Measurements from ENCODE around the gene LRRK1.

Gene LRRK1

GRCh38 chr15:101101676-101102075, 182.5 kb downstream of the LRRK1 start:
- Histone ChIP-seq H4K20me1 (ENCODE audit: control insufficient read depth, insufficient read depth, low read depth, low read length) (no peaks in the 10 kb centered on the region), H3K9me2 (replicated peaks; ENCODE audit: control insufficient read depth, low read length) (no peaks in the 10 kb centered on the region), H3K27ac (ENCODE audit: low read depth, low read length) (no peak overlapping the region), H3F3A (ENCODE audit: control insufficient read depth, insufficient read depth) (no peaks in the 10 kb centered on the region), H3K36me3 (ENCODE audit: control insufficient read depth, low read length) (no peaks in the 10 kb centered on the region), H3K4me1 (ENCODE audit: control insufficient read depth, low read length) (no peaks in the 10 kb centered on the region), H3K9me3 (ENCODE audit: control insufficient read depth, insufficient read depth, low read length) (peaks cover 8% of the 10 kb centered on the region; the same call in 1 of the 2 replicates), H3K27me3 (ENCODE audit: control insufficient read depth, low read length) (no peaks in the 10 kb centered on the region; the same call in 1 of the 2 replicates), H3K4me2 (ENCODE audit: low read length) (no peak overlapping the region), H3K4me3 (ENCODE audit: low read length) (no peak overlapping the region), H3K79me2 (ENCODE audit: control insufficient read depth, low read length) (no peaks in the 10 kb centered on the region)
- no peak for TF ChIP-seq CTCF (IDR thresholded peaks at IDR 0.05; ENCODE audit: low read depth, low read length, poor library complexity, severe bottlenecking)
- no peak for TF ChIP-seq EZH2phosphoT487 (IDR thresholded peaks at IDR 0.05; ENCODE audit: borderline replicate concordance, low read length)

GRCh38 chr15:101102746-101103145, 183.6 kb downstream of the LRRK1 start:
- Histone ChIP-seq H3K27ac (ENCODE audit: low read depth, low read length) (no peak overlapping the region), H3F3A (ENCODE audit: control insufficient read depth, insufficient read depth) (no peaks in the 10 kb centered on the region), H3K9me3 (ENCODE audit: control insufficient read depth, insufficient read depth, low read length) (peaks cover 8% of the 10 kb centered on the region; the same call in 1 of the 2 replicates), H3K9me2 (replicated peaks; ENCODE audit: control insufficient read depth, low read length) (no peaks in the 10 kb centered on the region), H3K27me3 (ENCODE audit: control insufficient read depth, low read length) (no peaks in the 10 kb centered on the region), H3K4me3 (ENCODE audit: low read length) (no peak overlapping the region), H3K79me2 (ENCODE audit: control insufficient read depth, low read length) (no peaks in the 10 kb centered on the region), H3K4me1 (ENCODE audit: control insufficient read depth, low read length) (no peaks in the 10 kb centered on the region), H3K36me3 (ENCODE audit: control insufficient read depth, low read length) (no peaks in the 10 kb centered on the region), H3K4me2 (ENCODE audit: low read length) (no peak overlapping the region), H4K20me1 (ENCODE audit: control insufficient read depth, insufficient read depth, low read depth, low read length) (no peaks in the 10 kb centered on the region)
- TF ChIP-seq CTCF (IDR thresholded peaks at IDR 0.05; ENCODE audit: low read depth, low read length, poor library complexity, severe bottlenecking), result no peak
- no peak for TF ChIP-seq EZH2phosphoT487 (IDR thresholded peaks at IDR 0.05; ENCODE audit: borderline replicate concordance, low read length)

GRCh38 chr15:101103598-101103997, 184.4 kb downstream of the LRRK1 start:
- Histone ChIP-seq H3K4me2 (ENCODE audit: low read length) (no peak overlapping the region), H3K27me3 (ENCODE audit: control insufficient read depth, low read length) (no peaks in the 10 kb centered on the region), H3K9me2 (replicated peaks; ENCODE audit: control insufficient read depth, low read length) (no peaks in the 10 kb centered on the region), H3K36me3 (ENCODE audit: control insufficient read depth, low read length) (no peaks in the 10 kb centered on the region), H3K27ac (ENCODE audit: low read depth, low read length) (no peak overlapping the region), H4K20me1 (ENCODE audit: control insufficient read depth, insufficient read depth, low read depth, low read length) (no peaks in the 10 kb centered on the region), H3K79me2 (ENCODE audit: control insufficient read depth, low read length) (no peaks in the 10 kb centered on the region), H3F3A (ENCODE audit: control insufficient read depth, insufficient read depth) (no peaks in the 10 kb centered on the region), H3K4me1 (ENCODE audit: control insufficient read depth, low read length) (no peaks in the 10 kb centered on the region), H3K4me3 (ENCODE audit: low read length) (no peak overlapping the region), H3K9me3 (ENCODE audit: control insufficient read depth, insufficient read depth, low read length) (peaks cover 8% of the 10 kb centered on the region; the same call in 1 of the 2 replicates)
- TF ChIP-seq EZH2phosphoT487 (IDR thresholded peaks at IDR 0.05; ENCODE audit: borderline replicate concordance, low read length), result no peak
- no peak for TF ChIP-seq CTCF (IDR thresholded peaks at IDR 0.05; ENCODE audit: low read depth, low read length, poor library complexity, severe bottlenecking)

All from DOHH2 (cell line).